B cell (primary cell): ENCODE data around the gene ASPN. TPM values are rescaled to one million over a fixed set of nuclear protein-coding genes. Genes with fewer than 3 reads are reported as not detected.

Source experiments
- ATAC-seq: fragments of 200-7000 bp; cut with Tn5 transposase; one replicate; pipeline ENCODE4 v1.10.0; 2021; ENCODE audit warnings: low read depth, mild to moderate bottlenecking, moderate number of reproducible peaks, moderate library complexity
- CTCF ChIA-PET: fragments of 350-600 bp; sonication (Branson Sonifier 250); formaldehyde crosslinking; loops from one replicate; lab custom pipeline; 2021; ENCODE audit warnings: antibody characterized with exemption, inconsistent platforms; lab: Charles Lee
- POLR2A ChIA-PET: fragments of 350-600 bp; sonication (Branson Sonifier 250); formaldehyde crosslinking; loops from one replicate; lab custom pipeline; 2021; ENCODE audit warnings: antibody characterized with exemption; lab: Charles Lee
- DNase-seq: peaks from one replicate; pipeline ENCODE4 v3.0.0; 2013
- H2AFZ ChIP-seq: 2 replicates; pipeline ENCODE4 v1.6.1; 2012; ENCODE audit warnings: mild to moderate bottlenecking, low read depth, low read length; ENCODE audit not compliant: insufficient read depth, poor library complexity, severe bottlenecking
- H3K27ac ChIP-seq, 2 donors: 1 replicate in 1 of 2; 2 replicates in 1 of 2; pipeline ENCODE4 v1.5.1; 2012 to 2013; ENCODE audit warnings: low read length in 2 of 2, mild to moderate bottlenecking in 2 of 2, moderate library complexity in 1 of 2
- H3K27me3 ChIP-seq, 4 experiments: fragments of 200-600 bp in 1 of 4; sonication (generic) in 1 of 4; replicated peaks in 1 of 4; 1 replicate in 2 of 4; 2 replicates in 2 of 4; pipeline versions ENCODE4 v1.6.1 to v1.7.0; 2013 to 2016; ENCODE audit warnings: low read length in 3 of 4, mild to moderate bottlenecking in 2 of 4, mixed read lengths in 1 of 4, moderate library complexity in 1 of 4; ENCODE audit not compliant: insufficient read depth in 4 of 4, control insufficient read depth in 3 of 4; ENCODE audit errors: control extremely low read depth in 1 of 4
- H3K36me3 ChIP-seq, 2 experiments: replicated peaks in 1 of 2; 1 replicate in 1 of 2; 2 replicates in 1 of 2; pipeline versions ENCODE4 v1.6.1 to v1.7.1; 2013; ENCODE audit warnings: low read length in 1 of 2; ENCODE audit not compliant: insufficient read depth in 2 of 2, control insufficient read depth in 1 of 2; ENCODE audit errors: control extremely low read depth in 1 of 2, extremely low read depth in 1 of 2
- H3K4me1 ChIP-seq, 2 donors: fragments of 200-600 bp in 1 of 2; sonication (generic) in 1 of 2; 1 replicate in 1 of 2; 2 replicates in 1 of 2; pipeline versions ENCODE4 v1.5.1 to v1.6.1; 2013 to 2017; ENCODE audit warnings: low read length in 2 of 2; ENCODE audit not compliant: control insufficient read depth in 2 of 2, insufficient read depth in 2 of 2
- H3K4me2 ChIP-seq: replicated peaks from 2 replicates; pipeline ENCODE3; 2012; ENCODE audit warnings: mild to moderate bottlenecking, low read depth, low read length; ENCODE audit not compliant: poor library complexity, severe bottlenecking
- H3K4me3 ChIP-seq, 5 experiments: fragments of 200-600 bp in 1 of 5; sonication (generic) in 1 of 5; 1 replicate in 3 of 5; 2 replicates in 2 of 5; pipeline versions ENCODE4 v1.5.1 to v1.7.0; 2011 to 2016; ENCODE audit warnings: low read length in 4 of 5, mild to moderate bottlenecking in 4 of 5, low read depth in 2 of 5, control low read depth in 1 of 5, moderate library complexity in 1 of 5; ENCODE audit not compliant: insufficient read depth in 1 of 5; ENCODE audit errors: control extremely low read depth in 1 of 5, extremely low read depth in 1 of 5
- H3K79me2 ChIP-seq: fragments of 200-600 bp; sonication (generic); one replicate; pipeline ENCODE4 v1.6.0; 2016; ENCODE audit warnings: low read length; ENCODE audit not compliant: control insufficient read depth, insufficient read depth
- H3K9ac ChIP-seq: fragments of 200-600 bp; sonication (generic); 2 replicates; pipeline ENCODE4 v1.6.1; 2017; ENCODE audit warnings: mild to moderate bottlenecking, low read length, moderate library complexity
- H3K9me3 ChIP-seq, 3 donors: one replicate each; pipeline versions ENCODE4 v1.6.1 to v1.7.1; 2013; ENCODE audit warnings: low read length in 2 of 3; ENCODE audit not compliant: control insufficient read depth in 2 of 3, insufficient read depth in 1 of 3; ENCODE audit errors: control extremely low read depth in 1 of 3
- H4K20me1 ChIP-seq: 2 replicates; pipeline ENCODE4 v1.6.0; 2012; ENCODE audit warnings: mild to moderate bottlenecking, low read length; ENCODE audit not compliant: insufficient read depth, control insufficient read depth, poor library complexity, severe bottlenecking
- H3K27ac Mint-ChIP-seq: one replicate; pipeline ENCODE4 v1.8.0; 2021; ENCODE audit warnings: mixed read lengths
- H3K27me3 Mint-ChIP-seq: one replicate; pipeline ENCODE4 v1.8.0; 2021; ENCODE audit warnings: mixed read lengths
- H3K4me1 Mint-ChIP-seq: one replicate; pipeline ENCODE4 v1.8.0; 2021; ENCODE audit warnings: mixed read lengths
- H3K4me3 Mint-ChIP-seq: one replicate; pipeline ENCODE4 v1.8.0; 2021; ENCODE audit warnings: mixed read lengths
- H3K9me3 Mint-ChIP-seq: one replicate; pipeline ENCODE4 v1.8.0; 2022; ENCODE audit warnings: mixed read lengths; ENCODE audit not compliant: insufficient read depth
- EZH2 ChIP-seq: IDR thresholded peaks from 2 replicates; pipeline ENCODE4 v1.6.1; 2012; ENCODE audit warnings: borderline replicate concordance, low read depth, mild to moderate bottlenecking, moderate library complexity, low read length; ENCODE audit not compliant: insufficient read depth, poor library complexity, severe bottlenecking
- WGBS: methylation state at CpG from one replicate; pipeline ENCODE4 v1.1.5; 2013; ENCODE audit warnings: missing lambda C conversion rate; ENCODE audit not compliant: insufficient coverage; 5-methylcytosine and 5-hydroxymethylcytosine counted together
- intact Hi-C: fragments of 100-400 bp; cut with micrococcal nuclease; formaldehyde crosslinking; loops from one replicate; pipeline ENCODE4 v1.10.0; 2022
- polyA plus RNA-seq: library from polyadenylated mRNA; depleted of rRNA; stranded (reverse); fragments of >200 nt; gene quantifications from 2 replicates; pipeline ENCODE4 v1.2.3, GENCODE V29; 2012
- total RNA-seq, 2 donors: library from RNA; stranded (reverse); fragments of 120-200 nt in 1 of 2; gene quantifications; 1 replicate in 1 of 2; 2 replicates in 1 of 2; pipeline versions ENCODE4 v1.2.3 to v1.2.4, GENCODE V29; 2013 to 2022
- TF ChIP-seq, protein P1 (sequence below): fragments of 200-600 bp; IDR thresholded peaks from one replicate; pipeline ENCODE4 v1.8.0; 2022; ENCODE audit warnings: antibody characterized with exemption, mild to moderate bottlenecking

ASPN gene
- total and polyA plus RNA-seq, 2 donors (not counting 1 experiment from before 2014, with no cell fraction given): not detected

DNA sequence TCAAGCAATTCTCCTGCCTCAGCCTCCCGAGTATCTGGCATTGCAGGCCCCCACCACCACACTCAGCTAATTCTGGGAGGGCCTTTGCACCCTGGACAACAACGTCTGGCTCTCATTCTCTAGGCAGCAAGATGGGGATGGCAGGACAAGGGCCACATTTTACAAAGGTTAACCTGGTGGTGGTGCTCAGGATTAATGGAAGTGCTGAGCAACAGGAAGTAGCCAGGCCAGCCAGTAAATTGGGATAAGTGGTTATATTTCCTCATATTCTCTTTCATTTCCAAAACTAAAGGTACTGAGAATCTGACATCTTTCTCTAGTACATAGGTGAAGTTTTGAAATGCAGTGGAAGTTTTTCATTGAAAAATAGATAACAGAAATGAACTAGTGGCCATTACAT lies 24.7 kb upstream of the ASPN start:
- Mint-ChIP-seq H3K9me3 (no peaks in the 10 kb centered on the region), H3K4me1 (peaks cover 6% of the 10 kb centered on the region)
- no CpG with 5 or more reads among the region's 2 CpGs for WGBS

DNA sequence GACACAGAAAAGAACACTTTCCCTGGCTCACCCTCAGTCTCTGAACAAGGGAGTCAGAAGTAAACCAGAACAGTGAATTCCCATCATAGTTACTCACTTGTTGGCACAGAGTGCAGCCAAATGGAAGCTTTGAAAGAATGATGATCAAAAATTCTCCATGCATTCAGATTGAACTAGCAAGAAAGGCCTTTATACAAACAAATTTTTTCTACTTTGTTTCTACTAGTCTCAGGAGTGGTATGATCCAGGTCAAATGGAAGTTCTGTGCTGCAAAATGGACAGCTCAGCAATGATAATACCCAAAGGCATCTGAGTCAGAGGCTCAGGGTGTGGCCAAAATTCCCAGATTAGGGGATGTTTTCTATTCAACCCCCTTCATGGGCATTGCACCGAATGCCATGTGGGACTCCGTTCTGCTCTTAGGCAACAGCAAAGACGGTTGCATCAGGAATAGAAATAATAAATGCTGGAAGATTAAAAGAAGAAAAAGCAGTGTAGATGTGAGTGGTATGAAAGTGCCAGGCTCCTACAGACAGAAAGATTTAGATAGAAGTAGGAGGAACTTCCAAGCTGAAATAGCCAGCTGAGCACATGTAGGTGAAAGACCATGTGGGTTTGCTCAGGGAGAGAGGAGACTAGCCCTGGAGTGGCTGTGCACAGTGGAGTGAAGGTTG lies 24.0 kb upstream of the ASPN start:
- H3K9me3 Mint-ChIP-seq: no peaks in the 10 kb centered on the region

More for the DNA sequence above, 24.7 kb upstream of the ASPN start:
- Histone ChIP-seq H4K20me1 (no peaks in the 10 kb centered on the region), H3K4me1 (no peaks in the 10 kb centered on the region), H3K36me3 (no peaks in the 10 kb centered on the region), H3K27ac (no peak overlapping the region), H2AFZ (no peak overlapping the region), H3K79me2 (no peaks in the 10 kb centered on the region), H3K27me3 (no peaks in the 10 kb centered on the region), H3K4me2 (no peak overlapping the region), H3K9ac (no peak overlapping the region), H3K9me3 (no peaks in the 10 kb centered on the region), H3K4me3 (no peak overlapping the region)
- Mint-ChIP-seq H3K27ac (no peak overlapping the region), H3K27me3 (no peaks in the 10 kb centered on the region), H3K4me3 (no peak overlapping the region)
- ChIA-PET CTCF (no interaction called here), POLR2A (no interaction called here)
- no peak for ATAC-seq
- intact Hi-C loops: no loop called here
- TF ChIP-seq, protein P1, sequence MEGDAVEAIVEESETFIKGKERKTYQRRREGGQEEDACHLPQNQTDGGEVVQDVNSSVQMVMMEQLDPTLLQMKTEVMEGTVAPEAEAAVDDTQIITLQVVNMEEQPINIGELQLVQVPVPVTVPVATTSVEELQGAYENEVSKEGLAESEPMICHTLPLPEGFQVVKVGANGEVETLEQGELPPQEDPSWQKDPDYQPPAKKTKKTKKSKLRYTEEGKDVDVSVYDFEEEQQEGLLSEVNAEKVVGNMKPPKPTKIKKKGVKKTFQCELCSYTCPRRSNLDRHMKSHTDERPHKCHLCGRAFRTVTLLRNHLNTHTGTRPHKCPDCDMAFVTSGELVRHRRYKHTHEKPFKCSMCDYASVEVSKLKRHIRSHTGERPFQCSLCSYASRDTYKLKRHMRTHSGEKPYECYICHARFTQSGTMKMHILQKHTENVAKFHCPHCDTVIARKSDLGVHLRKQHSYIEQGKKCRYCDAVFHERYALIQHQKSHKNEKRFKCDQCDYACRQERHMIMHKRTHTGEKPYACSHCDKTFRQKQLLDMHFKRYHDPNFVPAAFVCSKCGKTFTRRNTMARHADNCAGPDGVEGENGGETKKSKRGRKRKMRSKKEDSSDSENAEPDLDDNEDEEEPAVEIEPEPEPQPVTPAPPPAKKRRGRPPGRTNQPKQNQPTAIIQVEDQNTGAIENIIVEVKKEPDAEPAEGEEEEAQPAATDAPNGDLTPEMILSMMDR: no peak
- no peak for TF ChIP-seq EZH2
- DNase-seq: no peak

More for the DNA sequence above, 24.0 kb upstream of the ASPN start:
- Histone ChIP-seq H3K9me3 (no peaks in the 10 kb centered on the region), H2AFZ (no peak overlapping the region), H3K4me3 (no peak overlapping the region), H3K4me1 (no peaks in the 10 kb centered on the region), H3K4me2 (no peak overlapping the region), H3K79me2 (no peaks in the 10 kb centered on the region), H3K9ac (no peak overlapping the region), H3K27me3 (no peaks in the 10 kb centered on the region), H3K27ac (no peak overlapping the region), H4K20me1 (no peaks in the 10 kb centered on the region), H3K36me3 (no peaks in the 10 kb centered on the region)
- Mint-ChIP-seq H3K4me3 (no peak overlapping the region), H3K27me3 (no peaks in the 10 kb centered on the region), H3K4me1 (peaks cover 6% of the 10 kb centered on the region), H3K27ac (no peak overlapping the region)
- POLR2A ChIA-PET: no interaction called here
- TF ChIP-seq EZH2: no peak
- TF ChIP-seq, protein P1: no peak
- ATAC-seq: no peak
- DNase-seq: no peak
- no CpG with 5 or more reads among the region's 3 CpGs for WGBS
- intact Hi-C loops: no loop called here
- CTCF ChIA-PET: no interaction called here
